Activated naive CD4-positive, alpha-beta T cell treated with anti-CD3 and anti-CD28 coated beads for 36 hours (primary cell): ENCODE data around the gene PLPPR5. TPM values are rescaled to one million over a fixed set of nuclear protein-coding genes. Genes with fewer than 3 reads are reported as not detected.

ENCODE experiments used
- CTCF ChIA-PET: fragments of 350-600 bp; sonication (Branson Sonifier 250); formaldehyde crosslinking; loops from one replicate; lab custom pipeline; 2021; ENCODE audit warnings: antibody characterized with exemption; lab: Charles Lee
- DNase-seq: peaks from one replicate; pipeline ENCODE4 v3.0.0-alpha.2; 2020
- H3K27ac Mint-ChIP-seq: one replicate; pipeline ENCODE4 v1.8.0; 2021; ENCODE audit warnings: mild to moderate bottlenecking, mixed read lengths
- H3K27me3 Mint-ChIP-seq: one replicate; pipeline ENCODE4 v1.8.0; 2021; ENCODE audit warnings: low read depth, mixed read lengths
- H3K36me3 Mint-ChIP-seq: one replicate; pipeline ENCODE4 v1.8.0; 2021; ENCODE audit warnings: low read depth, mixed read lengths
- H3K4me1 Mint-ChIP-seq: one replicate; pipeline ENCODE4 v1.8.0; 2021; ENCODE audit warnings: low read depth, mixed read lengths
- H3K4me3 Mint-ChIP-seq: one replicate; pipeline ENCODE4 v1.8.0; 2021; ENCODE audit warnings: mild to moderate bottlenecking, moderate library complexity, mixed read lengths
- H3K9me3 Mint-ChIP-seq: one replicate; pipeline ENCODE4 v1.8.0; 2021; ENCODE audit warnings: mixed read lengths
- intact Hi-C: fragments of 100-400 bp; cut with micrococcal nuclease; formaldehyde crosslinking; loops from one replicate; pipeline ENCODE4 v1.15.1; 2023
- total RNA-seq, 2 experiments: library from RNA; stranded (reverse); gene quantifications; one replicate each; pipeline ENCODE4 v1.2.3, GENCODE V29; 2021

PLPPR5 gene
- total RNA-seq, 2 experiments from 2014 or later = not detected

DNA sequence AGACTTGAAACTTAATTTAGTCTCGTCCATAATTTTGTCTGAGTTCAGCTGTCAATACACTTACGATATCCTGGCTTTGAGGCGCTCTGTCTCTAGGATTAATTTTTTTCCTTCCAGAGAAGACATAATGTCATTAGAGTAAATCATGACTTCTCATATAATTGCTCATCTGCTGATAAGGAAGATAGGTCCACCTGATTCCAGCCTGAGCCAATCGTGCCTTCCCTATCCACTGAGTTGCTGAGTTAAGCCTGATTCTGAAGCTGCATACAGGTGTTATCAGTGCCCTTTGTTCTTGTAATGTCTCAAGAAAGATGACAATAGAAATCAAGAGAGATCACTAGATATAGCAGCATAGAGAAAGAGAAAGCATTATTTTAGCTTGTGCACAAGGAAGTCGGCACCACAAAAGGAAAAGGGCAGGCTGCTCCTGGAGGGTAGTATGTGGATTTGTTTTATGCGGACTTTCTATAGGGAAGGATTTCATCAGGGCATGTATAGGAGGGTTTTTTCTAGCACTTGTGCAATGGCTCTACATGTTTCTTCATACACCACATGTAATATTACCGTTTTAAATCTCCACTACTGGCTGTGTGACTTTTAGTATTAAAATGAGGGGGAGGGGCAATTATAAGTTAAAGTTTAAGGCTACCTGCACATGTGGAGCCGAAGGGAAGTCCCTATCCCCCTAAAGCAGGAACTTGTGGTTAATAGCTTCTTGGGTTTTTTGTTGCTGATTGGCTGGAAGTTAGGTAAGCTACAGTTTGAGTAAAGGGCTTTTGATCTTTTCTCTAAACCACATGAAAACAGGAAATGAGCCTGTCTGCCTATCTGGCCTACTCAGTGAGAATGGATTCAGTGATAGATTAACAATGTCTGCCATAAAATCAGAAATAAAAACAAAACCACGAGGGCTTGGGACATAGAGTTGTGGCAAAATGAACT lies 133.4 kb downstream of the PLPPR5 start:
- CTCF ChIA-PET = interaction anchor here (0.7 to 1.2 kb wide), 2 partner anchors 60 to 108 kb away, joined by 3 read pairs; no protein-coding TSS in a partner anchor
- H3K4me1 Mint-ChIP-seq = peaks cover 23% of the 10 kb centered on the region
- peak overlapping the region; percentile 97 for H3K27ac Mint-ChIP-seq
- peaks cover 23% of the 10 kb centered on the region for H3K36me3 Mint-ChIP-seq
- H3K9me3 Mint-ChIP-seq = peaks cover 33% of the 10 kb centered on the region
- intact Hi-C loops = loop anchor here (1.0 to 5.0 kb wide), 7 partner anchors 17 to 1376 kb away; partner anchors contain the start of gene DBT
- H3K4me3 Mint-ChIP-seq = peak overlapping the region; percentile 68
- no peaks in the 10 kb centered on the region for H3K27me3 Mint-ChIP-seq
- DNase-seq = peak; percentile 60

DNA sequence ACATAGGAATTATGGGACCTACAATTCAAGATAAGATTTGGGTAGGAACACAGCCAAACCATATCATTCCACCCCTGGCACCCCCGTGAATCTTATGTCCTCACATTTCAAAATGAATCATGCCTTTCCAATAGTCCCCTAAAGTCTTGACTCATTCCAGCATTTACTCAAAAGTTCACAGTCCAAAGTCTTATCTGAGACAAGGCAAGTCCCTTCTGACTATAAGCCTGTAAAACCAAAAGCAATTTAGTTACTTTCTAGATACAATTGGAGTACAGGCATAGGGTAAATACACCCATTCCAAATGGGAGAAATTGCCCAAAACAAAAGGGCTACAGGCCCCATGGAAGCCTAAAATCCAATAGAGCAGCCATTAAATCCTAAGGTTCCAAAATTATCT lies 138.9 kb downstream of the PLPPR5 start:
- H3K4me3 Mint-ChIP-seq = no peak overlapping the region
- intact Hi-C loops = no loop called here
- peaks cover 9% of the 10 kb centered on the region for H3K4me1 Mint-ChIP-seq
- H3K27me3 Mint-ChIP-seq = no peaks in the 10 kb centered on the region
- peaks cover 6% of the 10 kb centered on the region for H3K36me3 Mint-ChIP-seq
- peaks cover 10% of the 10 kb centered on the region for H3K9me3 Mint-ChIP-seq
- DNase-seq = no peak
- no peak overlapping the region for H3K27ac Mint-ChIP-seq
- CTCF ChIA-PET = no interaction called here

DNA sequence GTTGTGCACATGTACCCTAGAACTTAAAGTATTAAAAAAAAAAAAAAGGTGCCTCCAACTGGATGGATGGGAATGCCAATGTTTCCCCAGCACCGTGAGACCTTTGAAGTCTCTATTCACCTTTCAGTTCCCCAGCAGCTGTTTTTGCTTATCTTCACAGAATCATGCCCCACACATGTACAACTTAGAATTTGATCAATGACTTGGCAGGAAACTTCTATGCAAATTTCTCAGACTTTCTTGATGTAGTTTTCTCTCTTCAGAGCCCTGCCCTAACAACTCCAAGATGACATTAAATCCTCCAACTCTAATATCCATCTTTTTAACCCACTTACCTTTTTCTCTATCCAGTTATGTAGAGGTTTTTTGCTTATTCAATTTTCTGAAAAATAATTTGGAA lies 144.3 kb downstream of the PLPPR5 start:
- no peak overlapping the region for H3K27ac Mint-ChIP-seq
- intact Hi-C loops = no loop called here
- CTCF ChIA-PET = no interaction called here
- no peaks in the 10 kb centered on the region for H3K27me3 Mint-ChIP-seq
- DNase-seq = no peak
- H3K4me1 Mint-ChIP-seq = peaks cover 4% of the 10 kb centered on the region
- H3K4me3 Mint-ChIP-seq = no peak overlapping the region
- peaks cover 2% of the 10 kb centered on the region for H3K36me3 Mint-ChIP-seq
- no peaks in the 10 kb centered on the region for H3K9me3 Mint-ChIP-seq

DNA sequence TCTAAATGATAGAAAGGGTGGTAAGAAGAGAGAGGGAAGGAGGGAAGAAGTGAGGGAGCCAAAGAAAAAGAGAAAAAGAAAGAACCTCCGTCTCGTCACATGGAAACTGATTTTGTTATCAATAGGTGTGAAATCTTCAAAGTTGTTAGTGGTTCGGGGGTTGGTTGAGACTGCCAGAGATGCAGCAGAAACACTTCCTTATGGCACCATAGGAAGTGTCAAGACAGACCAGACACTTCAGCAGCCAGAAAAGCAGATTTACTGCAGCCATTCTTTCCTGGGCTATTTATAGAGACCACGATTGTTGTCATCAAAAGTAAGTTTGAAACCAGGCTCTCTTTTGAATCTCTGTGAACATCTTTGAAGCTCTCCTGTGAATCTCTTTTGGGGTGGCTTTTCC lies 150.5 kb downstream of the PLPPR5 start:
- Mint-ChIP-seq H3K27ac (peak overlapping the region; percentile 55), H3K4me3 (no peak overlapping the region), H3K36me3 (peaks cover 2% of the 10 kb centered on the region), H3K4me1 (peaks cover 17% of the 10 kb centered on the region), H3K9me3 (no peaks in the 10 kb centered on the region), H3K27me3 (no peaks in the 10 kb centered on the region)
- peak; percentile 26 for DNase-seq
- CTCF ChIA-PET = no interaction called here
- intact Hi-C loops = loop anchor here (1.0 to 5.0 kb wide), 3 partner anchors 17 to 41 kb away; no protein-coding TSS in a partner anchor

DNA sequence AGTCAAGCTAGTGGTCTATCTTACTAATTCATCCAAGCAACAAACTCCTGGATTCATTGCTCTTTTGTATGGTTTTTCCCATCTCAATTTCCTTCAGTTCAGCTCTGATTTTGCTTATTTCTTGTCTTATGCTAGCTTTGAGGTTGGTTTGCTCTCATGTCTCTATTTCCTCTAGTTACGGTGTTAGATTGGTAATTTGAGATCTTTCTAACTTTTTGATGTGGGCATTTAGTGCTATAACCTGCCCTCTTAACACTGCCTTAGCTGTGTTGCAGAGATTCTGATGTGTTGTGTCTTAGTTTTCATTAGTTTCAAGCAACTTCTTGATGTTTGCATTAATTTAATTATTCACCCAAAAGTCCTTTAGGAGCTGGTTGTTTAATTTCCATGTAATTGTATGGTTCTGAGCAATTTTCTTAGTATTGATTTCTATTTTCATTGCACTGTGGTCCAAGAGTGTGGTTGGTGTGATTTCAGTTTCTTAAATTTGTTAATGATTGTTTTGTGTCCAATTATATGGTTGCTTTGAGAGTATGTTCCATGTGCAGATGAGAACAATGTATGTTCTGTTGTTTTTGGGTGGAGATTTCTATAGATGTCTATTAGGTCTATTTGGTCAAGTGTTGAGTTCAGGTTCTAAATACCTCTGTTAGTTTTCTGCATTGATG lies 154.6 kb downstream of the PLPPR5 start:
- Mint-ChIP-seq H3K27me3 (no peaks in the 10 kb centered on the region), H3K36me3 (no peaks in the 10 kb centered on the region), H3K4me1 (peaks cover 18% of the 10 kb centered on the region), H3K9me3 (peaks cover 4% of the 10 kb centered on the region), H3K27ac (no peak overlapping the region), H3K4me3 (no peak overlapping the region)
- intact Hi-C loops = loop anchor here (1.0 to 5.0 kb wide), 2 partner anchors 21 to 37 kb away; no protein-coding TSS in a partner anchor
- CTCF ChIA-PET = no interaction called here
- no peak for DNase-seq

DNA sequence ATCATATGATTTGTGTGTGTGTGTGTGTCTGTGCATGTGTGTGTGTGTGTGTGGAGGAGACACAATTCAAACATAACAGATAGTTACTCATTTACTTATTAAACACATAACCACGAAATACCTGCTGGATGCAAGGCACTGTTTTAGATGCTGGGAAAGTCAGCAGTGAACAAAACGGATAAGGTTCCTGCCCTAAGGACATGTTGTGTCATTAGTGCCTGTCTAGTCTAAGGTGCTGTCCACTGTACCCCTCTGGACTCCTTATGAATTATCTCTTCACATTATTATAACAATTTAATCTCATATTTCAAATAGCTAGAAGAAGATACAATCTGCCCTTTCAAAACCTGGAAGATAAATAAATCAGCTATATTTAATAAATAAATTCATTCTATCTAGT lies 162.4 kb downstream of the PLPPR5 start:
- DNase-seq = no peak
- no peaks in the 10 kb centered on the region for H3K36me3 Mint-ChIP-seq
- CTCF ChIA-PET = no interaction called here
- no peaks in the 10 kb centered on the region for H3K27me3 Mint-ChIP-seq
- no peak overlapping the region for H3K4me3 Mint-ChIP-seq
- peaks cover 13% of the 10 kb centered on the region for H3K4me1 Mint-ChIP-seq
- H3K27ac Mint-ChIP-seq = no peak overlapping the region
- intact Hi-C loops = no loop called here
- peaks cover 3% of the 10 kb centered on the region for H3K9me3 Mint-ChIP-seq
